CD4-positive, alpha-beta T cell treated with Interferon gamma for 1 hour (primary cell): ENCODE results near the gene MLPH.
"Not testable (repeated sequence)": the region's sequence is repeated elsewhere in the genome, so short reads cannot be mapped to it uniquely, and the experiment has no call there.

Experiments used
- DNase-seq: peaks from one replicate; pipeline ENCODE4 v3.0.0-alpha.2; 2020

MLPH gene

DNA sequence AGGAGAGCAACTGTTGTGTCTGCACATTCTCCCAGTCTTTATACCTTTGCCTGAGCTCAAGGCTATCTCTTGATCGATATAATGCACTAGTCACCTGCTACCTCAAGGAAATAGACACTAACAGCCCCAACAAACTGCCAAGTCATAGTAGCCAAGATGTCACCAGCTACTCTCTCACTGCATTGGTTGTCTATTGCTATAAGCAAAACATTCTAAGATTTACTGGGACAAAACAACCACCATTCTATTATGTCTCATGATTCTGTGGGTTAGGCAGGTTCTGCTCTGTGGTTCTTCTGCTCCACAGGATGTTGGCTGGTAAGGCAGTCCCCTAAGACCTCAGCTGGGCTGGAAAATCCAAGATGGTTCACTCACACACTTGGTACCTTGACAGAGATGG lies 28.5 kb upstream of the MLPH start:
- DNase-seq, result no peak

DNA sequence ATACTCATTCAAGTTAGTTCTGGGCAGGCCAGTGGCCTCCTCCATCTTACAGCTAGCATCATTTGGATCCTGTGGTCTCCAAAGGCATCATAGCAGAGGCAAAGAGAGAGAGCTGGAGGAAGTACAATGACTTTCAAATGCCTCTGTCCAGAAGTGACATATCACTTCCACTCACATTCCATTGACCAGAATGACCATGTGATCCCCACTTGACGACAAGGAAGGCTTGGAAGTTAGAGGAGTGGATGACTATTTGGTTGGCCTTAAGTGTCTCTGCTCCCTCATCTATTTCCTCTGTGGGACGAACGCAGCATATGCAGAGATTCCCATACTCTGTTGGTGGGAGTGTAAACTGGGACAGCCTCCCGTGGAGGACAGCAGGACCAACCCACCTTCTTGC lies 27.8 kb upstream of the MLPH start:
- DNase-seq, result no peak

DNA sequence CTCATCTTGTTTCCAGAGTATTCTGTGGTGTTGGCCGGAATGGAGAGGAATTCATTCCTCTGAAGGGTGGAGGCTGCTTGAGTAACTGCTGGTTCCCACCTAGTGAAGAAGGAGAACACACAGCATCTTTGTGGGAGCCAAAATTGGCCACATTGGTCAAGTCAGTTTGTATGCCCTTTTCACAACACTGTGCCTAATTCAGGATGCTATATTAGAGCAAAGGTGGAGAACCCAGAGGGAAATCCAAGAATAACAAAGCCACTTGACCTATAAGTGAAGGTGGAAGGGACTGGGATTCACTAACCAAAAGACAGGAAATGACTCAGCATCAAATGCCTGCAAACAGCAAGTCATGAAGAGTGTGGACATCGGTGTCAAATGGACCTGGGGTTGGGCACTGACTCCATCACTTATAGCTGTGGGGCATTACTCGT lies 27.3 kb upstream of the MLPH start:
- no peak for DNase-seq

DNA sequence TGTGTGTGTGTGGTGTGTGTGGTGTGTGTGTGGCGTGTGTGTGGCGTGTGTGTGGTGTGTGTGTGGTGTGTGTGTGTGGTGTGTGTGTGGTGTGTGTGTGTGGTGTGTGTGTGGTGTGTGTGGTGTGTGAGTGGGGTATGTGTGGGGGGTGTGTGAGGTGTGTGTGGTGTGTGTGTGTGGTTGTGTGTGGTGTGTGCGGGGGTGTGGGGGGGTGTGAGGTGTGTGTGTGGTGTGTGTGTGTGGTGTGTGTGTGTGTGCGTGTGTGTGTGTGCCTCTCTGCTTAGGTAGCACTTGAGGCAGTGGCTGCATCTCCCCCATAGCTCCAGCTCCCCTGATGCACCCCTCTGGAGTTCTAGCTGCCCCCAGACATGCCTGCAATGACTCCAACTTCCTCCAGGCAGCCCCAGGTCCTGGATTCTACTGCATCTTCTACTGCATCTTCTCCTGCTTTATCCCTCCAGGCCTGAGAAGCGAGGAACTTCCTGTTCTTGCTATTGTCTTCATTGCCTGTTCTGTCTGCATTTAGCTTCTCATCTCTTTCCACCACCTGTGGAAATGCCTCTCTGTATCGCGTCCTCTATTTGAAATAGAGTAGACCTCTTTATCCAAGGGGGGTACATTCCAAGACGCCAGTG lies 22.2 kb upstream of the MLPH start:
- no peak for DNase-seq

DNA sequence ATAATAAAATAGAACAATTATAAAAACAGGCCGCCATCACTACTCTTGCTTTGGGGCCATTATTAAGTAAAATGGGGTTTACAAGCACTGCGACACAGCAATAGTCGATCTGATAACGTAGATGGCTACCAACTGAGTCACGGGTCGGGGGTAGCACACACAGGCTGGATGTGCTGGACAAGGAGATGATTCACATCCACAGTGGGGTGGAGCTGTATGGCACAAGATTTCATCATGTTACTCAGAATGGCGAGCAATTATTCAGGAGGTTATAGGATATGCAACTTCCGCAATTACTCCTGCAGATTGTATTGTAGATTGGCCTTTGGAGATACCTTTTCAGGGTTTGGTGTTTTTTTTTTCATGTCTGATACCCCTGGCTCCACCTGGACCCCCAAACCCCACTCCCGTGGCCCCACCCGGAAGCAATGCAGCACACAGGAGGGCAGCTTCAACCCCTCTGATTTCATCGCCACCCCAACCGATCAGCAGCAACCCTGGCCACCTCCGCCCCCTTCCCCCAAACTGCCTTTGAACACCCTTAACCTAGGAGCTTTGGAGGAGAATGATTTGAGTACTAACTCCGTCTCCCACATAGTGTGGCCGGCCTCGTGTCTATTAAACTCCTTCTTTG lies 21.4 kb upstream of the MLPH start:
- no peak for DNase-seq

DNA sequence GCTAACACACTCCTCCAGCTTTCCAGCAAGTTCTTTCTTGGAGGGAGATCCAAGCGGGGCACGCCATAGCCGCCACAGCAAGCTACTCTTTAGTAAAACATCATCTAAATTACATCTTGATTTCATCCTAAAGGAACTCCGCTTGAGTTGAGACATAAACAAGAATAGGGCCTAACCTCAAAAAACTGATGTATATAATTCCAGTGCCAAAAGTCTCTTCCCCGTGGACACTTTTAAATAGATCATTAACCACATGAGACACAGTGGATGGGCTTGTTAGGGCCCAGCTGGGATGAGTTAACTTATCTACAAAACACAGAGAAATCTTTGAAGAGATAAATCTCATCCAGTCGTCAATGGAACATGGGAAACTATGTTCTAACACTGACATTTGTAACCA lies 20.8 kb upstream of the MLPH start:
- no peak for DNase-seq

DNA sequence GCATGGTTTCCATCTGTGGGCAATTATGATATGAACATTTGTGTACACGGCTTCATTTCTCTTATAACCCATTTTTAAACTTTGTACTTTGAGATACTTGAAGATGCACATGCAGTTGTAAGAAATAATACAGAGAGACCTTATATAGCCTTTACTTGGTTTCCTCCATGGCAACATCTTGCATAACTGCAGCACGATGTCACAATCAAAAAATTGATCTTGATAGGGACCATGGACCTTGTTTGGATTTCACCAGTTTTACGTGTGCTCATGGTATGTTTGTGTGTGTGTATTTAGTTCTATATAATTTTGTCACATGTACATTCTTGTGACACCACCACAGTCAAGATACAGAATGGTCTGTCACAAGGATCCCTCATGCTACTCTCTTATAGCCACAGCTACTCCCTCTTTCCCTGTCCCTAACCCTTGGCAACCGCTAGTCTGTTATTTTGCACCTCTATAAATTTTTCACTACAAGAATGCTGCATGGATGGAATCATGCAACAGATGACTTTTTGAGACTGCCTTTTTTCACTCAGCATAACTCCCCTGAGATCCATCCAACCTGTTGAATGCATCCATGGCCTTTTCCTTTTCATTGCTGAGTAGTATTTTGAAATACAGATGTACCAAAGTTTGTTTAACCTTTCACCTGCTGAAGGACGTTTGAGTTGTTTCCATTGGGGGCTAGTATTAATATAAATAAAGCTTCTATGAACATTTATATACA lies 19.4 kb upstream of the MLPH start:
- no peak for DNase-seq

DNA sequence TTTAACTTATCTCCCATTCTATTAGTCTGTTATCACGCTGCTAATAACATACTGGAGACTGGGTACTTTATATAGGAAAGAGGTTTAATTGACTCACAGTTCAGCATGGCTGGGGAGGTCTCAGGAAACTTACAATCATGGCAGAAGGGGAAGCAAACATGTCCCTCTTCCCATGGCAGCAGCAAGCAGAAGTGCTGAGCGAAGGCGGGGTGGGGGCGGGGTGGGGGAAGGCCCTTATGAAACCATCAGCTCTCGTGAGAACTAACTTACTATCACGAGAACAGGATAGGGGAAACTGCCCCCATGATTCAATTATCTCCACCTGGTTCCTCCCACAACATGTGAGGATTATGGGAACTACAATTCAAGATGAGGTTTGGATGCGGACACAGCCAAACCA lies 17.6 kb upstream of the MLPH start:
- not testable (repeated sequence) for DNase-seq

DNA sequence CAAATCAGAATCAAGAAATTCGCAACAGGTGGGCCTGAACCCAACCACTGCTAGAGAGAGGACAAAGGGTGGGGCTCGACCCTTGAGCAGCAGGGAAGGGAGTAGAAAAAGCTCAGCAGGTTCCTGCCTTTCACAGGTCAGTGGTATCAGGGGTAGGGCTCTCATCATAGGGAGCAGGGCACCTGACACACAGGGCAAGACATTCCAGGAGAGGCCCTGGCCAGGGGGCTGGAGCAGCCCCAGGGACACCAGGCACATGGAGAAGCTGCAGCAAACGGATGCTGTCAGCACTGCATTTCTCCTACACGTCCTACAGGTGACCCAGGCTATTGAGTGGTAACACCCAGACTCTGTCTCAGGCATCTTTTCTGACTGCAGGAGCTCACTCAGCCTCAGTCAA lies 17.2 kb upstream of the MLPH start:
- DNase-seq, result no peak

DNA sequence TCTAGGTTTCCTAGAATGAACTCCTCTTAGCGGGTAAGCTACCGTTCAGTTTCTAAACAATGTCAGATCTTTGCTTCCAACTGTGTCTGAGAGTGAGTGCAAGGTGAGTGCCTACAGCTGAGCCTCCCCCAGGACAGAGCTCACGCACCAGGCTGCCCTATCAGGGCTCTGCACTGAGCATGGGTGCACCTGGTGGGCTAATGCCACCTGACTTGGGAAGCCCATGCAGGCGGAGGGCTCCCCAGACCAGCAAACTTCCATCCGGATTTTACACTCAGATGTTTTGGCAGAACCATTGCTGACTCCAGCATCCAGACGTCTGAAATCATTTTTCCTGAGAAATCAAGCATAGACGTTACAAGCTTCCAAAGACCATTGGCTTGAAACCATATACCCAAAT lies 16.1 kb upstream of the MLPH start:
- no peak for DNase-seq

DNA sequence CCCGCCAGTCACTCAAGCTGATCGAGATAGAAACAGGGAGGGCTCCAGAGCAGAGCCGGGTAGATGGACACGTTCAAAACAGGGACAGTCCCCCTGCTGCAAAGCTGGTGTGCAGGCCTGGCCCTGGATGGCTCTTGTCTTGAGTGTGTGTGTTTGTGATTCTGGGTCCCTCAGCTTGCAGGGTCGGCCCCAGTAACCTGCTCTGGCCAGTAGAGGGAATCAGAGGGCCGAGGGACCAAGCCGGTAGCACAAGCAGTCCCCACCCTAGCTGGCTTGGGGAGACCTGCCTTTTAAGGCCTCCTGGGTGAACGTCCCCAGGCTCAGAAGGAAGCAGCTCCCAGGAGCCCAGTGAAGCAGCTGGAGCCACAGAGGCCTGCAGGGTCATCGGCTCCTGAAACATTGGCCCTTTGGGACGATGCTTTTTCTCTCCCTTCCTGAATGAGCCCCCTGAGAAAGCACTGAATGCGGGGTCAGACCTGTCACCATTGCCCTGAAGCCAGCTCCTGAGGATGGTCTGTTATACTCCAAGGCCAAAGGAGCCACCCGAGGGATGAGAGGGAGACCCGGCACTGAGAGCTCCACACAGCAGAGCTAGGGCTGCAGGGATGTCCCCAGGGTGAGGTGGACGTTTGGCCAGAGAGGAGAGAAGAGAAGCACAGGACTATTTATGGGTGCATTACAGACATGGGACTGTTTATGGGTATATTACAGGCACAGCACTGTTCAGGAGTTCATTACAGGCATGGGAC lies 15.4 kb upstream of the MLPH start:
- DNase-seq, result no peak

DNA sequence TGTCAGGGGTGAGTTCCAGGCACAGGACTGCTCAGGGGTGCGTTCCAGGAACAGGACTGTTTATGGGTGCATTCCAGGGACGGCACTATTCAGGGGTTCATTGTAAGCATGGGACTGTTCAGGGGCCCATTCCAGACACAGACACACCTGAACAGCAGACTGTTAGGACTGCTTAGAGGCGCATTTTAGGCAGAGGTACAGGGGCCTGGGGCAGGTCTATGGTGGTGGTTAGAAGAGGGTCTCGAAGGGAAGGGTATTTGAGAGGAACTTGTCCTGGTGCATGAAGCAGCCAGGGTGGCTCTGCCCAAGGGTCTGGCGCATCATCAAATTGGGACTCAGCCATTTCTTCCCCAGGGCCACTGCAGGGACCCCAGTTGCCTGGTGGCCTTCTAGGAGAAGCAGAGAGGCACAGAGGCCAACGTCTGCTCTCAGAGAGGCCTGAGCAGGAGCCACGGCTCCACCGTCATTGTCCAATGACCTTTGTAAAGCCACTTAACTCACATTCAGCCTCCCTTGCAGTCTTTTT lies 14.8 kb upstream of the MLPH start:
- DNase-seq, result no peak

DNA sequence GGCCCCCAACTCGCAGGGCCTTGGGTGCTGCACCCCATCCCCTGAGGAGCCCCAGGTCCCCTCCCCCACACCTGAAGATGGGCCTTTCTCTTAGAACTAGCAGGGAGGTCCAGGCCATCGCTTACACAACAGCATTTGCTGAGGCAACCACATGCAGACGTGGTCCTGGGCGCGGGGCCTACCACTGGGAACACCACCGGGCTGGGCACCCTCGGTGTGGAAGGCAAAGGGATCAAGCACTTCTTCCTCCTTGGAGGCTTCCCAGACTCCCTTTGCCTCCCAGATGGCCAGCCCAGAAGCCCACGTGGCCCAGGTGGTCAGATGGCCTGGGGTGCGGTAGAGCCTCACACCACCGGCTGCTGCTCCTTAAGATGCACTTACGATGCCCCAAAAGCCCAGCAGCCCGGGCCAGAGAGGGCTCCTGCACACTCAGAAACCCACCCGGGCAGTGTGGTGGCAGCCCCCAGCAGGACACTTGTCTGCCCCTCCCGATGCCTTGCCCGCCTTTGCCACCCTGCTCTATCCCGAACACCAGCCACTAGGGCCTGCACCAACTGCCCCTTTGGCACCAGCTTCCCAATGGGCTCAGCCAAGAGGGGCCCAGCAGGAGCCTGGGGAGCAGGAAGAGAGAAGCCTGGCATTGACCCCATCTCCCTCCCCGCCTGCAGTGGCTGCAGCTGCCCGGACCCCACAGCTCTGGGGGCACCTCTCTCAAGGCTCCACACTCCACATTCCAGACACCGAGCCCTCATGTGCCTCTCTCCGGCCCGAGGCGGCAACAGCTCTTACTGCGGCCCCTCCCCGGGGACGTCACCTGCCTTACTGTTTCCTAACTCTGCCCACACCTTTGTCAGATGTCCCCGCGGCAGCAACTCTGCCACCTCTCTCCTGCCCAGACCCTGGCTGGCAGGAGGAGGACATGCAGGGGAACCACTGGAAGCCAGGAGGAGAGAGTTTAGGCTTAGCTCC lies 13.9 kb upstream of the MLPH start:
- no peak for DNase-seq

DNA sequence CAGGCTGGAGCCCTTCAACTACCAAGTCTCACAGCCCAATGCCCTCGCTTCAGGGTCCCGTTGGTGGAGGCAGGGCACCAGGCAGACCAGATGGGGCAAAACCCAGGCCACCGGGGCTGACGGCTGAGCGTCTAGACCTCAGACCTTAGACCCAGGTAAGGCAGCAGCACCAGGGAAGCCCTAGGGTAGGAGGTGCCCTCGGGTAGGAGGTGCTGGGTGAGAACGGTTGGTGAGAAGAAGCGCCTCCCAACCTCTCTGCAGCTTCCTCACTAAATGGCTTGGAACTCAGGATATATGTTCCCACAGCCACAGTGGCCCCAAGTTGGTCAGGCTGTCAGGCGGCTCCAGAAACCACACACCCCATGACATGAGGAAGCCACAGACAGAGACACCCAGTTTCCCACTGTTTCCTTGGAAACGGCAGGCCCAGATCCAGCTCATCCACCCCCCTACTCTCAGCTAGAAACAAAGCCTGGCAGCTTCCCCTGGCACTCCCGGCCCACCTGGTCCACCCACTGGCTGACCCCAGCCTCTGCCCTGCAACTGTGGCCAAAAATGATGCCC lies 13.1 kb upstream of the MLPH start:
- no peak for DNase-seq

DNA sequence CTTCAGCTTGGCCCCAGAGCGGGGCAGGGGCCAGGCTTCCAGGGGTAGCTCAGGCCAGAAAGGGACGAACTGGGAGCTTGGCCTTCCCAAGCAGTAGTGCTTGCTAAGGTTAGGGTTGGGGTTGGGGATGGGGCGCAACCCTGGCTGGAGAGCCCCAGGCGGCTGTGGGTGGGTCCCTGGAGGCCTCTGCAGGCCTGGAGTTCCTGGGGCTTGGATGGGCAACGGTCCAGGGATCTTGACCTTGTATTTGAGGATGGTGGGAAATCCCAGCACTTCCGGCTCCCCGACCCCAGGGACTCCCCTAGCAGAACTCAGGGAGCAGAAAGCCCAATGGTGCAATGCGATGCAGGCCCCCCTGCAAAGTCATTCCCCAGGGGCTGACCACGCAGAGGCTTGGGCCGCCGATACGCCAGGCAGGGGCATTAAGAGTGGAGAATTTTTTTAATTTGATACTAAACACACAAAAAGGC lies 12.6 kb upstream of the MLPH start:
- DNase-seq, result no peak

DNA sequence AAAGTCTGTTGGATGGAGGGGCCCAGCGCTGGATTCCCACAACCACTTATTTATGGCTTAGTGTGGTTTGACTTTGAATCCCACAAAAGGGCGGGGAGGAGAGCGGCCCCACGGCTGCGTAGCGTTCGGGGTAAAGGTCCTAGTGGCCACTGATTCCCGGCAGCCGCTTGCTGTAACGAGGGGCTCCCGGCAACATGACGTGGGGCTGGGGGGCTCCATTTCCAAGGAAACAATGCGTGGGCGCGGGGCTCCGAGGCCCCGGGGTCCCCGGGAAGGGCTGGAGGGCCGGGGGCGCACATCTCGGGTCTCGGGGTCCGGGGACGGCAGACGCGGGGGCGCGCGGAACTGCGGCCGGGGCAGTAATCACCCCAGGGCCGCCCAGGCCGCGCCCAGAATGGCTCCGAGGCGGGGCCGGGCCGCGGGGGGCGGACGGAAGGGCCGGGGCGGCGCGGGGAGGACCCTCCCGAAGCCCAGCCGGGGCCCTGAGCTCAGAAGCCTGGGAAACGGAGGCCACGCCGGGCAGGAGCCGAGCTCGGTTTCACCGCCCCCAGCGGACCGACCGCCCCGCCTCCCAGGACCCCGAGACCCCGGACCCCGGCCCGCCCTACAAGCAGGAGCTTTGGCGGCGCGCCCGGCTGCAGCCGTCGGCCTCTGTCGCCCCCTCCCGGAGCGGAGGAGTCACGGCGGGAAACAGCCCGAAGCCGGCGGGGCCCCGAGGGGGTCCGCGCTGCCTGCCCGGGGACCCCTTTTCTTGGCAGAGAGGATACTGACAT lies 11.9 kb upstream of the MLPH start:
- DNase-seq, result peak; percentile 69

DNA sequence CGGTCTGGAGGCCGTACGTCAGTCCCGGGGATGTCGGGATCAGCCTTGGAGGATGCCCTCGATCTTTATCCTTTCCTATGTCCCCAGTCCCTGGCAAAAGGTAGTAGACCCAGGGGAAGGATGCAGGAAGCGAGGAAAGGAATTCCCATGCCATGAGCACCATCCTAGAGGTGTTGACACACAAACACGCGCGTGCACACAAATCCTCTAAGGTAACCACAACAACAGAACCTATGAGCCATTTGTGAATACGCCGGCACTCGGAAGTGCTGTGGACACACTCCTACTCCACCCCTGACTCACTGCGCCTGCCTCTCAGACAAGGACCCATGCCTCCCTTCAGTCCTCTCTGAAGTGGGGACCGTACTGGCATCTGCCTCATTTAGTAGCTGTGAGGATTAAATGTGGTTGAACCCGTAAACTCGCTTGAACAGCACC lies 11.3 kb upstream of the MLPH start:
- DNase-seq, result no peak

DNA sequence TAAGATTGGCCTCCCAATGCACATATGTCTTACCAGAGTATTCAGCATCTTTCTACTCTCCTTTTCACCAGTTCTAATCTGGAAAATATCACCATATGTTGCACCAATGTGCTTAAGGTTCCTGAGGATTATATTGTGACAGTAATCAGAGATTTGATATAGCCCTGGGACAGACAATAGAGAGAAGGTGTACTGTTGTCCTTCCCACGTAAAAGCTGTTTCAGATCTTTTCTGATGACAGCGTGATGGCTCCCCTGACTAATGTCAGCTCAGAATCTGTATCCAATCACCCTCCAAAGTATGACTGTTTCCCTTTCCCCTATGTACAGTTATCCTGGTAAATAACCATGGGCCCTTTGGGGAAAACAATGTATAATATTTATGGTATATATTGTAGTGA lies 9.0 kb upstream of the MLPH start:
- DNase-seq, result no peak

DNA sequence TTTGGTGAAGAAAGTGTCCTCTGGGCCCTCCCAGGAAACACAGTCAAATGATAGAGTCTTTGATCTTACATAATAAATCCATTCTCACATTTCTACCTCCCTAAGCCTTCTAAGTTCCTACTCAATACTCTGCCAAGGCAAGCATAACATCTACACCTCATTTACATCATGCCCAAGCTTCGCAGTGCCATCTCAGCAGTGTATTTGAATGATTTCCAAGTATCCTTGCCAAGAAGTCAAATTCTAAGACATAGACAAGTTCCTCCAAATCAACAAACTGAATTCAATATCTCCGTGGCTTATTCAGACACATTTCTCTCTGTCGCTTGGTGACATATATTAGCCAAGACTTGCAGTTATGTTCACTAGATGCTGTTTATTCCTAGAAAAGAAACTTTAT lies 8.1 kb upstream of the MLPH start:
- DNase-seq, result no peak

DNA sequence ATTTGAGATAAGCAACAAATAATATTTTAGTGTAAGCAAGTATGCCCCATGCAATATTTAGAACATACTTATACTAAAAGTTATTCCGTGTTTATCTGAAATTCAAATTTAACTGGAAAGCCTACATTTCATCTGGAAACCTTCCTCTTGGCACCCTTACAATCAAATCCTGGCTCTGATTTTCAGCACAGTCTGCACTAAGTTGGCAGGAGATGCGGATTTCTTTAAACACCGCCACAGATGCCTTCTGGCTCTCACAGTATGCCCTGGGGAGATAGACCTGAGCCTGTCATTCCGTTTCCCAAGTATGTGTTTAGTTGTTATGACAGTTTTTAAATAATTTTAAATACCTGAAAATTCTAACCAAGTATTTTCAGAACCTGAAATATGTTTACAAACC lies 7.3 kb upstream of the MLPH start:
- no peak for DNase-seq

DNA sequence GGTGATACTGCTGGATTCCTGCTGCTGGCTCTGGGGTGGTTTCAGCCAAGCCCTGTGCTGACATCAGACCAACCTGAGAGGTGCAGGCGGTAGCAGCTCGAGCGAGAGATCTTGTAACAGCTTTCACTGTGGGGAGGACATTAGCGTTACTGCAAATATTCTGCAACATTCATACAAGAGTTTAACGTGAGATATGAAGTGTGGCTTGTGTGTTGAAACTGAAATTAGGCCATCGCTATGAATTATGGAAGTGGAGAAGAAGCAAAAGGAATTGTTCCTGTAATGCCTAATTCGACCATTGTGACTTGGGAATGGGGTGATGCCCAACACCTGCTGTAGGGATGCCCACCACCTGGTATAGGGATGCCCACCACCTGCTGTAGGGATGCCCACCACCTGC lies 6.5 kb upstream of the MLPH start:
- no peak for DNase-seq
